HCT116 (cell line): Measurements from ENCODE around the gene ARHGAP31.

Experiments used
- EZH2 ChIP-seq: fragments of 200-600 bp; sonication (generic); IDR thresholded peaks from 2 replicates; pipeline ENCODE4 v1.6.1; 2017; ENCODE audit warnings: antibody characterized with exemption, mixed run types
- MAX ChIP-seq: IDR thresholded peaks from 2 replicates; pipeline ENCODE4 v1.6.1; 2012
- ZFX ChIP-seq: fragments of 450-650 bp; IDR thresholded peaks from 2 replicates; pipeline ENCODE4 v1.6.1; 2017

- TF ChIP-seq EZH2 = no peak
- TF ChIP-seq ZFX = no peak
- no peak for TF ChIP-seq MAX
Measured at GRCh38 chr3:119297169-119297568, 3.0 kb downstream of the ARHGAP31 start.
